ENCODE measurements around the gene MGAT4B. TPM values are rescaled to one million over a fixed set of nuclear protein-coding genes. Genes with fewer than 3 reads are reported as not detected.

MGAT4B gene
- total and polyA plus RNA-seq, 2 of the 13 experiments (the other 11 are each of a cell fraction or from before 2014, with no cell fraction given): 93.5 to 130 TPM

GRCh38 chr5:179824745-179825112 lies 18.1 kb upstream of the MGAT4B start (continued):
- TF ChIP-seq RXRB (CRISPR knock-in tag; IDR thresholded peaks at IDR 0.05; ENCODE audit: borderline replicate concordance) (peak; percentile 54), PAXIP1 (CRISPR knock-in tag; conservative IDR thresholded peaks at IDR 0.05) (peak; percentile 83), ARID4A (CRISPR knock-in tag; IDR thresholded peaks at IDR 0.05; ENCODE audit: borderline replicate concordance) (peak; percentile 48; the same call in 1 of the 2 replicates), MEF2D (CRISPR knock-in tag; IDR thresholded peaks at IDR 0.05) (0 out of 2 replicates have a peak, but pooled peaks have one; percentile 10), HNRNPK (IDR thresholded peaks at IDR 0.05; ENCODE audit: low read depth, low read length, poor library complexity, severe bottlenecking) (no peak), ZSCAN9 (CRISPR knock-in tag; IDR thresholded peaks at IDR 0.05; ENCODE audit: borderline replicate concordance) (peak; percentile 75), RAD21 (CRISPR knock-in tag; IDR thresholded peaks at IDR 0.05) (peak; percentile 25; the same call in 1 of the 2 replicates), LCORL (IDR thresholded peaks at IDR 0.05) (no peak), LCORL (CRISPR knock-in tag; IDR thresholded peaks at IDR 0.05) (0 out of 2 replicates have a peak, but pooled peaks have one; percentile 62), ZGPAT (CRISPR knock-in tag; IDR thresholded peaks at IDR 0.05) (peak; percentile 53; the same call in 1 of the 2 replicates), ZNF879 (CRISPR knock-in tag; IDR thresholded peaks at IDR 0.05) (no peak), TBX2 (CRISPR knock-in tag; IDR thresholded peaks at IDR 0.05; ENCODE audit: borderline replicate concordance) (peak; percentile 31; the same call in 1 of the 2 replicates), KLF9 (CRISPR knock-in tag; IDR thresholded peaks at IDR 0.05; ENCODE audit: low read depth) (no peak)
- TF ChIP-seq, protein P1, sequence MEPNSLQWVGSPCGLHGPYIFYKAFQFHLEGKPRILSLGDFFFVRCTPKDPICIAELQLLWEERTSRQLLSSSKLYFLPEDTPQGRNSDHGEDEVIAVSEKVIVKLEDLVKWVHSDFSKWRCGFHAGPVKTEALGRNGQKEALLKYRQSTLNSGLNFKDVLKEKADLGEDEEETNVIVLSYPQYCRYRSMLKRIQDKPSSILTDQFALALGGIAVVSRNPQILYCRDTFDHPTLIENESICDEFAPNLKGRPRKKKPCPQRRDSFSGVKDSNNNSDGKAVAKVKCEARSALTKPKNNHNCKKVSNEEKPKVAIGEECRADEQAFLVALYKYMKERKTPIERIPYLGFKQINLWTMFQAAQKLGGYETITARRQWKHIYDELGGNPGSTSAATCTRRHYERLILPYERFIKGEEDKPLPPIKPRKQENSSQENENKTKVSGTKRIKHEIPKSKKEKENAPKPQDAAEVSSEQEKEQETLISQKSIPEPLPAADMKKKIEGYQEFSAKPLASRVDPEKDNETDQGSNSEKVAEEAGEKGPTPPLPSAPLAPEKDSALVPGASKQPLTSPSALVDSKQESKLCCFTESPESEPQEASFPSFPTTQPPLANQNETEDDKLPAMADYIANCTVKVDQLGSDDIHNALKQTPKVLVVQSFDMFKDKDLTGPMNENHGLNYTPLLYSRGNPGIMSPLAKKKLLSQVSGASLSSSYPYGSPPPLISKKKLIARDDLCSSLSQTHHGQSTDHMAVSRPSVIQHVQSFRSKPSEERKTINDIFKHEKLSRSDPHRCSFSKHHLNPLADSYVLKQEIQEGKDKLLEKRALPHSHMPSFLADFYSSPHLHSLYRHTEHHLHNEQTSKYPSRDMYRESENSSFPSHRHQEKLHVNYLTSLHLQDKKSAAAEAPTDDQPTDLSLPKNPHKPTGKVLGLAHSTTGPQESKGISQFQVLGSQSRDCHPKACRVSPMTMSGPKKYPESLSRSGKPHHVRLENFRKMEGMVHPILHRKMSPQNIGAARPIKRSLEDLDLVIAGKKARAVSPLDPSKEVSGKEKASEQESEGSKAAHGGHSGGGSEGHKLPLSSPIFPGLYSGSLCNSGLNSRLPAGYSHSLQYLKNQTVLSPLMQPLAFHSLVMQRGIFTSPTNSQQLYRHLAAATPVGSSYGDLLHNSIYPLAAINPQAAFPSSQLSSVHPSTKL (CRISPR knock-in tag; IDR thresholded peaks at IDR 0.05): peak; percentile 66
- TF ChIP-seq, protein P2, sequence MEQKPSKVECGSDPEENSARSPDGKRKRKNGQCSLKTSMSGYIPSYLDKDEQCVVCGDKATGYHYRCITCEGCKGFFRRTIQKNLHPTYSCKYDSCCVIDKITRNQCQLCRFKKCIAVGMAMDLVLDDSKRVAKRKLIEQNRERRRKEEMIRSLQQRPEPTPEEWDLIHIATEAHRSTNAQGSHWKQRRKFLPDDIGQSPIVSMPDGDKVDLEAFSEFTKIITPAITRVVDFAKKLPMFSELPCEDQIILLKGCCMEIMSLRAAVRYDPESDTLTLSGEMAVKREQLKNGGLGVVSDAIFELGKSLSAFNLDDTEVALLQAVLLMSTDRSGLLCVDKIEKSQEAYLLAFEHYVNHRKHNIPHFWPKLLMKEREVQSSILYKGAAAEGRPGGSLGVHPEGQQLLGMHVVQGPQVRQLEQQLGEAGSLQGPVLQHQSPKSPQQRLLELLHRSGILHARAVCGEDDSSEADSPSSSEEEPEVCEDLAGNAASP (CRISPR knock-in tag; IDR thresholded peaks at IDR 0.05; ENCODE audit: borderline replicate concordance): peak; percentile 24; the same call in 1 of the 2 replicates

Measured in HepG2 (cell line).